HEK293 (cell line): ENCODE data around the gene PER1.

Experiments used
- GLI2 ChIP-seq: fragments of 450-650 bp; formaldehyde crosslinking; IDR thresholded peaks from 2 replicates; pipeline ENCODE4; 2017; ENCODE audit warnings: missing biosample characterization, missing genetic modification characterization, low read depth, borderline replicate concordance
- KLF1 ChIP-seq: fragments of 450-650 bp; formaldehyde crosslinking; IDR thresholded peaks from 2 replicates; pipeline ENCODE4 v1.5.1; 2016; ENCODE audit warnings: missing biosample characterization, missing genetic modification characterization
- KLF10 ChIP-seq: fragments of 450-650 bp; IDR thresholded peaks from 2 replicates; pipeline ENCODE4 v1.5.1; 2018; ENCODE audit warnings: missing biosample characterization, mild to moderate bottlenecking, missing genetic modification characterization
- KLF9 ChIP-seq: fragments of 450-650 bp; formaldehyde crosslinking; IDR thresholded peaks from 2 replicates; pipeline ENCODE4 v1.5.1; 2016; ENCODE audit warnings: missing biosample characterization, missing genetic modification characterization, low read depth
- SCRT2 ChIP-seq: fragments of 450-650 bp; formaldehyde crosslinking; IDR thresholded peaks from 2 replicates; pipeline ENCODE4 v1.5.1; 2016; ENCODE audit warnings: missing biosample characterization, missing genetic modification characterization
- SP3 ChIP-seq: fragments of 450-650 bp; formaldehyde crosslinking; IDR thresholded peaks from 2 replicates; pipeline ENCODE4 v1.5.1; 2016; ENCODE audit warnings: missing biosample characterization, missing genetic modification characterization
- WT1 ChIP-seq: fragments of 450-650 bp; formaldehyde crosslinking; IDR thresholded peaks from 2 replicates; pipeline ENCODE4 v1.5.1; 2016; ENCODE audit warnings: missing biosample characterization, missing genetic modification characterization
- ZBTB21 ChIP-seq: fragments of 450-650 bp; formaldehyde crosslinking; IDR thresholded peaks from 2 replicates; pipeline ENCODE4 v1.5.1; 2017; ENCODE audit warnings: missing biosample characterization, missing genetic modification characterization
- ZBTB48 ChIP-seq: fragments of 450-650 bp; formaldehyde crosslinking; IDR thresholded peaks from 2 replicates; pipeline ENCODE4 v1.5.1; 2016; ENCODE audit warnings: missing biosample characterization, missing genetic modification characterization
- ZBTB8A ChIP-seq: fragments of 450-650 bp; formaldehyde crosslinking; IDR thresholded peaks from 2 replicates; pipeline ENCODE4 v1.5.1; 2016; ENCODE audit warnings: missing biosample characterization, missing genetic modification characterization
- ZFHX2 ChIP-seq: fragments of 450-650 bp; formaldehyde crosslinking; conservative IDR thresholded peaks from 2 replicates; pipeline ENCODE4 v1.5.1; 2016; ENCODE audit warnings: missing biosample characterization, missing genetic modification characterization
- ZNF2 ChIP-seq: fragments of 450-650 bp; formaldehyde crosslinking; IDR thresholded peaks from 2 replicates; pipeline ENCODE4 v1.5.1; 2016; ENCODE audit warnings: missing biosample characterization, missing genetic modification characterization
- ZNF202 ChIP-seq: fragments of 450-650 bp; formaldehyde crosslinking; IDR thresholded peaks from 2 replicates; pipeline ENCODE4 v1.5.1; 2016; ENCODE audit warnings: missing biosample characterization, missing genetic modification characterization, borderline replicate concordance
- ZNF335 ChIP-seq: fragments of 450-650 bp; formaldehyde crosslinking; conservative IDR thresholded peaks from 2 replicates; pipeline ENCODE4 v1.5.1; 2016; ENCODE audit warnings: missing biosample characterization, missing genetic modification characterization
- ZNF341 ChIP-seq: fragments of 450-650 bp; formaldehyde crosslinking; IDR thresholded peaks from 2 replicates; pipeline ENCODE4; 2016; ENCODE audit warnings: low read depth, missing biosample characterization, missing genetic modification characterization
- ZNF394 ChIP-seq: fragments of 450-650 bp; formaldehyde crosslinking; IDR thresholded peaks from 2 replicates; pipeline ENCODE4 v1.5.1; 2016; ENCODE audit warnings: missing biosample characterization, missing genetic modification characterization, mild to moderate bottlenecking, moderate library complexity, borderline replicate concordance
- ZNF404 ChIP-seq: fragments of 450-650 bp; formaldehyde crosslinking; IDR thresholded peaks from 2 replicates; pipeline ENCODE4 v1.5.1; 2017; ENCODE audit warnings: missing biosample characterization, missing genetic modification characterization
- ZNF501 ChIP-seq: fragments of 450-650 bp; formaldehyde crosslinking; IDR thresholded peaks from 2 replicates; pipeline ENCODE4 v1.5.1; 2016; ENCODE audit warnings: missing biosample characterization, missing genetic modification characterization
- ZNF629 ChIP-seq: fragments of 450-650 bp; formaldehyde crosslinking; IDR thresholded peaks from 2 replicates; pipeline ENCODE4 v1.5.1; 2017; ENCODE audit warnings: missing biosample characterization, missing genetic modification characterization
- ZNF660 ChIP-seq: fragments of 450-650 bp; IDR thresholded peaks from 2 replicates; pipeline ENCODE4 v1.5.1; 2018; ENCODE audit warnings: missing biosample characterization, mild to moderate bottlenecking, missing genetic modification characterization
- ZNF664 ChIP-seq: fragments of 450-650 bp; formaldehyde crosslinking; IDR thresholded peaks from 2 replicates; pipeline ENCODE4 v1.5.1; 2016; ENCODE audit warnings: missing biosample characterization, missing genetic modification characterization
- ZNF701 ChIP-seq: fragments of 450-650 bp; formaldehyde crosslinking; IDR thresholded peaks from 2 replicates; pipeline ENCODE4 v1.5.1; 2016; ENCODE audit warnings: missing biosample characterization, missing genetic modification characterization
- TF ChIP-seq, protein P1 (sequence below): fragments of 450-650 bp; formaldehyde crosslinking; IDR thresholded peaks from 2 replicates; pipeline ENCODE4 v1.5.1; 2016; ENCODE audit warnings: missing biosample characterization, missing genetic modification characterization
- TF ChIP-seq, protein P2 (sequence below): fragments of 450-650 bp; formaldehyde crosslinking; IDR thresholded peaks from 2 replicates; pipeline ENCODE4 v1.5.1; 2016; ENCODE audit warnings: missing biosample characterization, missing genetic modification characterization
- TF ChIP-seq, protein P3 (sequence below): fragments of 450-650 bp; formaldehyde crosslinking; IDR thresholded peaks from 2 replicates; pipeline ENCODE4 v1.5.1; 2016; ENCODE audit warnings: missing biosample characterization, missing genetic modification characterization
- TF ChIP-seq, protein P4 (sequence below): fragments of 450-650 bp; formaldehyde crosslinking; conservative IDR thresholded peaks from 2 replicates; pipeline ENCODE4 v1.5.1; 2016; ENCODE audit warnings: low read depth, missing biosample characterization, missing genetic modification characterization
- TF ChIP-seq, protein P5 (sequence below): fragments of 450-650 bp; formaldehyde crosslinking; IDR thresholded peaks from 2 replicates; pipeline ENCODE4 v1.5.1; 2017; ENCODE audit warnings: missing biosample characterization, missing genetic modification characterization
- TF ChIP-seq, protein P6 (sequence below): fragments of 450-650 bp; formaldehyde crosslinking; IDR thresholded peaks from 2 replicates; pipeline ENCODE4 v1.5.1; 2016; ENCODE audit warnings: missing biosample characterization, missing genetic modification characterization

PER1 gene

DNA sequence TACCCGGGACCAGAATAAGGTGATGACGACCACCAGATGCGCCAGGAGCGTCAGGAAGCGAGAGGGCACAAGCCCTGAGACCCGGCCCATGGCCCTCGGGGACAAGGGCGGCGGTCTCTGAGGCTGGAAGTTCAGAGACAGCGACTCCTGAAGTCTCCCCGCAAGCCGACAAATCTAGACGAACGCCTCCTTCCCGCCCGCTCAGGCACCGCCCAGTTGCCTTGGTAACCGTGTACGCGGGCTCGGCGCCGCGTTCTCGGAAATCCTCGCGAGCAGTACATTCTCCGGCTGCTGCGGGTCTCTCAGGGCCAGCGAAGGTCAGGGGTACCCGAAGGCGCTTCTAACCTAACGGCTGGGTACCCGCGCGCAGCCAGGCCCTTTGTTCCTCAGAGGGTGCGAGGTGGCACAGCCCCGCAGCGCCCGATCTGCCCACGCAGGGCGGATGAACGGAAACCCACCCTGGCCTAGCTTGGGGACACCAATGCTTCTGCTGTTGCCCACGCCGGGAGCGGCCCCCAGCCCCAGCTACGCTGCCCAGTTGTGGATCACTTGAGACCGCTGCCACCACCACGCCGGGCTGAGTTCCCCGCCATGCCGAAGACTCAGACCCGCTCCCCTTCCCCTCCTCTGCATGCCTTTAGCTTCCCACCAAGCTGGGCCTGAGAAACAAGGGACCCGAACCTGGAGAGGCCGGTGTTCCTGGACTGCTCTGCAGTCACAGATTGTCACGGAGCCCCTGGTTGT, 24.2 kb upstream of the PER1 start, which contains the start of gene TMEM107 (continued):
- TF ChIP-seq, protein P1, sequence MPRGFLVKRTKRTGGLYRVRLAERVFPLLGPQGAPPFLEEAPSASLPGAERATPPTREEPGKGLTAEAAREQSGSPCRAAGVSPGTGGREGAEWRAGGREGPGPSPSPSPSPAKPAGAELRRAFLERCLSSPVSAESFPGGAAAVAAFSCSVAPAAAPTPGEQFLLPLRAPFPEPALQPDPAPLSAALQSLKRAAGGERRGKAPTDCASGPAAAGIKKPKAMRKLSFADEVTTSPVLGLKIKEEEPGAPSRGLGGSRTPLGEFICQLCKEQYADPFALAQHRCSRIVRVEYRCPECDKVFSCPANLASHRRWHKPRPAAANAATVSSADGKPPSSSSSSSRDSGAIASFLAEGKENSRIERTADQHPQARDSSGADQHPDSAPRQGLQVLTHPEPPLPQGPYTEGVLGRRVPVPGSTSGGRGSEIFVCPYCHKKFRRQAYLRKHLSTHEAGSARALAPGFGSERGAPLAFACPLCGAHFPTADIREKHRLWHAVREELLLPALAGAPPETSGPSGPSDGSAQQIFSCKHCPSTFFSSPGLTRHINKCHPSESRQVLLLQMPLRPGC (tag by site-specific recombination): no peak
- TF ChIP-seq KLF1 (tag by site-specific recombination) (peak; percentile 72), ZBTB8A (tag by site-specific recombination) (peak; percentile 61), KLF9 (tag by site-specific recombination) (peak; percentile 16; the same call in 1 of the 2 replicates), ZNF335 (tag by site-specific recombination) (peak; percentile 69; the same call in 1 of the 2 replicates), ZFHX2 (tag by site-specific recombination) (peak; percentile 47; the same call in 1 of the 2 replicates), ZNF404 (tag by site-specific recombination) (no peak), ZNF501 (no peak; the same call in 1 of the 2 replicates), ZNF394 (tag by site-specific recombination) (no peak), ZNF701 (tag by site-specific recombination) (no peak), ZNF341 (tag by site-specific recombination) (peak; percentile 71), ZNF629 (tag by site-specific recombination) (peak; percentile 53), ZNF660 (tag by site-specific recombination) (peak; percentile 43; the same call in 1 of the 2 replicates), ZNF2 (no peak), ZBTB48 (peak; percentile 83), ZBTB21 (tag by site-specific recombination) (peak; percentile 14; the same call in 1 of the 2 replicates), KLF10 (tag by site-specific recombination) (peak; percentile 52), SCRT2 (tag by site-specific recombination) (no peak), ZNF202 (tag by site-specific recombination) (no peak), SP3 (peak; percentile 71), ZNF664 (tag by site-specific recombination) (no peak), WT1 (tag by site-specific recombination) (peak; percentile 48; the same call in 1 of the 2 replicates), GLI2 (tag by site-specific recombination) (no peak)
- TF ChIP-seq, protein P2, sequence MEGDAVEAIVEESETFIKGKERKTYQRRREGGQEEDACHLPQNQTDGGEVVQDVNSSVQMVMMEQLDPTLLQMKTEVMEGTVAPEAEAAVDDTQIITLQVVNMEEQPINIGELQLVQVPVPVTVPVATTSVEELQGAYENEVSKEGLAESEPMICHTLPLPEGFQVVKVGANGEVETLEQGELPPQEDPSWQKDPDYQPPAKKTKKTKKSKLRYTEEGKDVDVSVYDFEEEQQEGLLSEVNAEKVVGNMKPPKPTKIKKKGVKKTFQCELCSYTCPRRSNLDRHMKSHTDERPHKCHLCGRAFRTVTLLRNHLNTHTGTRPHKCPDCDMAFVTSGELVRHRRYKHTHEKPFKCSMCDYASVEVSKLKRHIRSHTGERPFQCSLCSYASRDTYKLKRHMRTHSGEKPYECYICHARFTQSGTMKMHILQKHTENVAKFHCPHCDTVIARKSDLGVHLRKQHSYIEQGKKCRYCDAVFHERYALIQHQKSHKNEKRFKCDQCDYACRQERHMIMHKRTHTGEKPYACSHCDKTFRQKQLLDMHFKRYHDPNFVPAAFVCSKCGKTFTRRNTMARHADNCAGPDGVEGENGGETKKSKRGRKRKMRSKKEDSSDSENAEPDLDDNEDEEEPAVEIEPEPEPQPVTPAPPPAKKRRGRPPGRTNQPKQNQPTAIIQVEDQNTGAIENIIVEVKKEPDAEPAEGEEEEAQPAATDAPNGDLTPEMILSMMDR (tag by site-specific recombination): 0 out of 2 replicates have a peak, but pooled peaks have one; percentile 53
- TF ChIP-seq, protein P3, sequence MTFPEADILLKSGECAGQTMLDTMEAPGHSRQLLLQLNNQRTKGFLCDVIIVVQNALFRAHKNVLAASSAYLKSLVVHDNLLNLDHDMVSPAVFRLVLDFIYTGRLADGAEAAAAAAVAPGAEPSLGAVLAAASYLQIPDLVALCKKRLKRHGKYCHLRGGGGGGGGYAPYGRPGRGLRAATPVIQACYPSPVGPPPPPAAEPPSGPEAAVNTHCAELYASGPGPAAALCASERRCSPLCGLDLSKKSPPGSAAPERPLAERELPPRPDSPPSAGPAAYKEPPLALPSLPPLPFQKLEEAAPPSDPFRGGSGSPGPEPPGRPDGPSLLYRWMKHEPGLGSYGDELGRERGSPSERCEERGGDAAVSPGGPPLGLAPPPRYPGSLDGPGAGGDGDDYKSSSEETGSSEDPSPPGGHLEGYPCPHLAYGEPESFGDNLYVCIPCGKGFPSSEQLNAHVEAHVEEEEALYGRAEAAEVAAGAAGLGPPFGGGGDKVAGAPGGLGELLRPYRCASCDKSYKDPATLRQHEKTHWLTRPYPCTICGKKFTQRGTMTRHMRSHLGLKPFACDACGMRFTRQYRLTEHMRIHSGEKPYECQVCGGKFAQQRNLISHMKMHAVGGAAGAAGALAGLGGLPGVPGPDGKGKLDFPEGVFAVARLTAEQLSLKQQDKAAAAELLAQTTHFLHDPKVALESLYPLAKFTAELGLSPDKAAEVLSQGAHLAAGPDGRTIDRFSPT (tag by site-specific recombination): peak; percentile 54
- TF ChIP-seq, protein P4, sequence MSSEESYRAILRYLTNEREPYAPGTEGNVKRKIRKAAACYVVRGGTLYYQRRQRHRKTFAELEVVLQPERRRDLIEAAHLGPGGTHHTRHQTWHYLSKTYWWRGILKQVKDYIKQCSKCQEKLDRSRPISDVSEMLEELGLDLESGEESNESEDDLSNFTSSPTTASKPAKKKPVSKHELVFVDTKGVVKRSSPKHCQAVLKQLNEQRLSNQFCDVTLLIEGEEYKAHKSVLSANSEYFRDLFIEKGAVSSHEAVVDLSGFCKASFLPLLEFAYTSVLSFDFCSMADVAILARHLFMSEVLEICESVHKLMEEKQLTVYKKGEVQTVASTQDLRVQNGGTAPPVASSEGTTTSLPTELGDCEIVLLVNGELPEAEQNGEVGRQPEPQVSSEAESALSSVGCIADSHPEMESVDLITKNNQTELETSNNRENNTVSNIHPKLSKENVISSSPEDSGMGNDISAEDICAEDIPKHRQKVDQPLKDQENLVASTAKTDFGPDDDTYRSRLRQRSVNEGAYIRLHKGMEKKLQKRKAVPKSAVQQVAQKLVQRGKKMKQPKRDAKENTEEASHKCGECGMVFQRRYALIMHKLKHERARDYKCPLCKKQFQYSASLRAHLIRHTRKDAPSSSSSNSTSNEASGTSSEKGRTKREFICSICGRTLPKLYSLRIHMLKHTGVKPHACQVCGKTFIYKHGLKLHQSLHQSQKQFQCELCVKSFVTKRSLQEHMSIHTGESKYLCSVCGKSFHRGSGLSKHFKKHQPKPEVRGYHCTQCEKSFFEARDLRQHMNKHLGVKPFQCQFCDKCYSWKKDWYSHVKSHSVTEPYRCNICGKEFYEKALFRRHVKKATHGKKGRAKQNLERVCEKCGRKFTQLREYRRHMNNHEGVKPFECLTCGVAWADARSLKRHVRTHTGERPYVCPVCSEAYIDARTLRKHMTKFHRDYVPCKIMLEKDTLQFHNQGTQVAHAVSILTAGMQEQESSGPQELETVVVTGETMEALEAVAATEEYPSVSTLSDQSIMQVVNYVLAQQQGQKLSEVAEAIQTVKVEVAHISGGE: peak; percentile 8; the same call in 1 of the 2 replicates
- TF ChIP-seq, protein P5, sequence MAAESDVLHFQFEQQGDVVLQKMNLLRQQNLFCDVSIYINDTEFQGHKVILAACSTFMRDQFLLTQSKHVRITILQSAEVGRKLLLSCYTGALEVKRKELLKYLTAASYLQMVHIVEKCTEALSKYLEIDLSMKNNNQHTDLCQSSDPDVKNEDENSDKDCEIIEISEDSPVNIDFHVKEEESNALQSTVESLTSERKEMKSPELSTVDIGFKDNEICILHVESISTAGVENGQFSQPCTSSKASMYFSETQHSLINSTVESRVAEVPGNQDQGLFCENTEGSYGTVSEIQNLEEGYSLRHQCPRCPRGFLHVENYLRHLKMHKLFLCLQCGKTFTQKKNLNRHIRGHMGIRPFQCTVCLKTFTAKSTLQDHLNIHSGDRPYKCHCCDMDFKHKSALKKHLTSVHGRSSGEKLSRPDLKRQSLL (tag by site-specific recombination): no peak
- TF ChIP-seq, protein P6, sequence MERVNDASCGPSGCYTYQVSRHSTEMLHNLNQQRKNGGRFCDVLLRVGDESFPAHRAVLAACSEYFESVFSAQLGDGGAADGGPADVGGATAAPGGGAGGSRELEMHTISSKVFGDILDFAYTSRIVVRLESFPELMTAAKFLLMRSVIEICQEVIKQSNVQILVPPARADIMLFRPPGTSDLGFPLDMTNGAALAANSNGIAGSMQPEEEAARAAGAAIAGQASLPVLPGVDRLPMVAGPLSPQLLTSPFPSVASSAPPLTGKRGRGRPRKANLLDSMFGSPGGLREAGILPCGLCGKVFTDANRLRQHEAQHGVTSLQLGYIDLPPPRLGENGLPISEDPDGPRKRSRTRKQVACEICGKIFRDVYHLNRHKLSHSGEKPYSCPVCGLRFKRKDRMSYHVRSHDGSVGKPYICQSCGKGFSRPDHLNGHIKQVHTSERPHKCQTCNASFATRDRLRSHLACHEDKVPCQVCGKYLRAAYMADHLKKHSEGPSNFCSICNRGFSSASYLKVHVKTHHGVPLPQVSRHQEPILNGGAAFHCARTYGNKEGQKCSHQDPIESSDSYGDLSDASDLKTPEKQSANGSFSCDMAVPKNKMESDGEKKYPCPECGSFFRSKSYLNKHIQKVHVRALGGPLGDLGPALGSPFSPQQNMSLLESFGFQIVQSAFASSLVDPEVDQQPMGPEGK (tag by site-specific recombination): peak; percentile 34
